Chondrocyte (in vitro differentiated cells): ENCODE data around the gene RERE. TPM values are rescaled to one million over a fixed set of nuclear protein-coding genes. Genes with fewer than 3 reads are reported as not detected.
A peak's percentile ranks its signal among the peaks of the same experiment; 100 is the strongest.

Experiments
- DNase-seq: peaks from one replicate; pipeline ENCODE4 v3.0.0; 2021; ENCODE audit warnings: mixed read lengths, low spot score
- H3K27ac Mint-ChIP-seq: one replicate; pipeline ENCODE4 v1.8.0; 2021; ENCODE audit warnings: mild to moderate bottlenecking, moderate library complexity, mixed read lengths; ENCODE audit not compliant: unreplicated experiment
- H3K27me3 Mint-ChIP-seq: 2 replicates; pipeline ENCODE4 v1.8.0; 2021; ENCODE audit warnings: low read depth, mixed read lengths
- H3K36me3 Mint-ChIP-seq: 2 replicates; pipeline ENCODE4 v1.8.0; 2021; ENCODE audit warnings: low read depth, mixed read lengths
- H3K4me1 Mint-ChIP-seq: 2 replicates; pipeline ENCODE4 v1.8.0; 2021; ENCODE audit warnings: low read depth, mild to moderate bottlenecking, mixed read lengths
- H3K4me3 Mint-ChIP-seq: one replicate; pipeline ENCODE4 v1.8.0; 2021; ENCODE audit warnings: mild to moderate bottlenecking, moderate library complexity, mixed read lengths; ENCODE audit not compliant: unreplicated experiment
- H3K9me3 Mint-ChIP-seq: 2 replicates; pipeline ENCODE4 v1.8.0; 2021; ENCODE audit warnings: low read depth, mixed read lengths
- CTCF ChIP-seq: fragments of 200-600 bp; sonication (generic); IDR thresholded peaks from 2 replicates; pipeline ENCODE4 v1.5.0; 2021; ENCODE audit warnings: antibody characterized with exemption, mild to moderate bottlenecking, moderate library complexity
- total RNA-seq: library from RNA; stranded (reverse); gene quantifications from 3 replicates; pipeline ENCODE4 v1.2.1, GENCODE V29; 2021

Gene RERE
- total RNA-seq, 1 donor from 2014 or later = 64.9 TPM

- no peak for DNase-seq
- H3K4me1 Mint-ChIP-seq = peaks cover 33% of the 10 kb centered on the region
- no peak overlapping the region for H3K4me3 Mint-ChIP-seq
- H3K36me3 Mint-ChIP-seq = peaks cover 3% of the 10 kb centered on the region
- H3K27ac Mint-ChIP-seq = no peak overlapping the region
- H3K9me3 Mint-ChIP-seq = no peaks in the 10 kb centered on the region
- no peaks in the 10 kb centered on the region for H3K27me3 Mint-ChIP-seq
- no peak for TF ChIP-seq CTCF
Observed at GRCh38 chr1:8633741-8634501, 183.5 kb downstream of the RERE start.

- Mint-ChIP-seq H3K27ac (no peak overlapping the region), H3K36me3 (peaks cover 3% of the 10 kb centered on the region), H3K4me3 (no peak overlapping the region), H3K9me3 (no peaks in the 10 kb centered on the region), H3K4me1 (peaks cover 42% of the 10 kb centered on the region), H3K27me3 (no peaks in the 10 kb centered on the region)
- no peak for TF ChIP-seq CTCF
- DNase-seq = no peak
Observed at GRCh38 chr1:8632102-8632501, 185.3 kb downstream of the RERE start.

GRCh38 chr1:8631163-8631562, 186.3 kb downstream of the RERE start:
- no peaks in the 10 kb centered on the region for H3K27me3 Mint-ChIP-seq
- H3K4me3 Mint-ChIP-seq = no peak overlapping the region
- DNase-seq = no peak
- no peaks in the 10 kb centered on the region for H3K9me3 Mint-ChIP-seq
- peaks cover 3% of the 10 kb centered on the region for H3K36me3 Mint-ChIP-seq
- no peak for TF ChIP-seq CTCF
- H3K4me1 Mint-ChIP-seq = peaks cover 52% of the 10 kb centered on the region
- peak overlapping the region; percentile 71 for H3K27ac Mint-ChIP-seq

GRCh38 chr1:8629241-8630091, 188.0 kb downstream of the RERE start:
- H3K4me3 Mint-ChIP-seq = no peak overlapping the region
- H3K36me3 Mint-ChIP-seq = peaks cover 3% of the 10 kb centered on the region
- H3K9me3 Mint-ChIP-seq = no peaks in the 10 kb centered on the region
- no peak for TF ChIP-seq CTCF
- no peak for DNase-seq
- H3K4me1 Mint-ChIP-seq = peaks cover 63% of the 10 kb centered on the region
- peak overlapping the region; percentile 28 for H3K27ac Mint-ChIP-seq
- no peaks in the 10 kb centered on the region for H3K27me3 Mint-ChIP-seq

- Mint-ChIP-seq H3K4me1 (peaks cover 63% of the 10 kb centered on the region), H3K27ac (no peak overlapping the region), H3K36me3 (no peaks in the 10 kb centered on the region), H3K4me3 (no peak overlapping the region), H3K27me3 (no peaks in the 10 kb centered on the region), H3K9me3 (no peaks in the 10 kb centered on the region)
- no peak for DNase-seq
- no peak for TF ChIP-seq CTCF
Observed at GRCh38 chr1:8628606-8629005, 188.8 kb downstream of the RERE start.
